22Rv1 (cell line): ENCODE data around the gene SPINDOC.
A peak's percentile ranks its signal among the peaks of the same experiment; 100 is the strongest.

ENCODE experiments used
- H3K27ac ChIP-seq: fragments of 450-650 bp; 2 replicates; pipeline ENCODE4 v1.5.1; 2017
- ZFX ChIP-seq: fragments of 450-650 bp; IDR thresholded peaks from 2 replicates; pipeline ENCODE4 v1.6.1; 2017; ENCODE audit warnings: antibody characterized with exemption, borderline replicate concordance
- TF ChIP-seq, protein P1 (sequence below): fragments of 450-650 bp; IDR thresholded peaks from 2 replicates; pipeline ENCODE4 v1.5.1; 2017; ENCODE audit warnings: mild to moderate bottlenecking

SPINDOC gene

GRCh38 chr11:63826471-63827190 lies 13.4 kb downstream of the SPINDOC start:
- TF ChIP-seq, protein P1, sequence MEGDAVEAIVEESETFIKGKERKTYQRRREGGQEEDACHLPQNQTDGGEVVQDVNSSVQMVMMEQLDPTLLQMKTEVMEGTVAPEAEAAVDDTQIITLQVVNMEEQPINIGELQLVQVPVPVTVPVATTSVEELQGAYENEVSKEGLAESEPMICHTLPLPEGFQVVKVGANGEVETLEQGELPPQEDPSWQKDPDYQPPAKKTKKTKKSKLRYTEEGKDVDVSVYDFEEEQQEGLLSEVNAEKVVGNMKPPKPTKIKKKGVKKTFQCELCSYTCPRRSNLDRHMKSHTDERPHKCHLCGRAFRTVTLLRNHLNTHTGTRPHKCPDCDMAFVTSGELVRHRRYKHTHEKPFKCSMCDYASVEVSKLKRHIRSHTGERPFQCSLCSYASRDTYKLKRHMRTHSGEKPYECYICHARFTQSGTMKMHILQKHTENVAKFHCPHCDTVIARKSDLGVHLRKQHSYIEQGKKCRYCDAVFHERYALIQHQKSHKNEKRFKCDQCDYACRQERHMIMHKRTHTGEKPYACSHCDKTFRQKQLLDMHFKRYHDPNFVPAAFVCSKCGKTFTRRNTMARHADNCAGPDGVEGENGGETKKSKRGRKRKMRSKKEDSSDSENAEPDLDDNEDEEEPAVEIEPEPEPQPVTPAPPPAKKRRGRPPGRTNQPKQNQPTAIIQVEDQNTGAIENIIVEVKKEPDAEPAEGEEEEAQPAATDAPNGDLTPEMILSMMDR, result no peak
- TF ChIP-seq ZFX, result no peak
- H3K27ac ChIP-seq, result no peak overlapping the region

- H3K27ac ChIP-seq, result no peak overlapping the region
- TF ChIP-seq, protein P1, result peak; percentile 25; the same call in 1 of the 2 replicates
- no peak for TF ChIP-seq ZFX
Measured at GRCh38 chr11:63829823-63830489, 16.7 kb downstream of the SPINDOC start.

GRCh38 chr11:63831326-63831725 lies 18.1 kb downstream of the SPINDOC start:
- H3K27ac ChIP-seq, result no peak overlapping the region
- TF ChIP-seq, protein P1, result no peak
- no peak for TF ChIP-seq ZFX

GRCh38 chr11:63832336-63832735 lies 19.1 kb downstream of the SPINDOC start:
- TF ChIP-seq, protein P1, result no peak
- H3K27ac ChIP-seq, result no peak overlapping the region

DNA sequence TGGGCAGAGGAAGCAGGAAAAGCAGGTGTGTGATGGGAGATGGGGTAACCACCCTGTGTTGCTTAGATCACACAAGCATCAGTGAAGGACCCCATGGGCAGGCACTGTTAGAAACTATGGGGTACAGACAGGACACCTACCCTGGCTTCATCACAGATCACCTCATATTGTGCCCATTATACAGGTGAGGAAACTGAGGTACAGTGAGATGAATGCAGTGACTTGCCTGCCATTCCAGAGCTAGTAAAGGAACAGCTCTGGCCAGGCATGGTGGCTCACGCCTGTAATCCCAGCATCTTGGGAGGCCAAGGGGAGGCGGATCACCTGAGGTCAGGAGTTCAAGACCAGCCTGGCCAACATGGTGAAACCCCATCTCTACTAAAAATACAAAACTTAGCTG lies 19.8 kb downstream of the SPINDOC start:
- TF ChIP-seq ZFX, result no peak
- TF ChIP-seq, protein P1, result no peak
- no peak overlapping the region for H3K27ac ChIP-seq

- TF ChIP-seq, protein P1, result no peak
- no peak for TF ChIP-seq ZFX
- no peak overlapping the region for H3K27ac ChIP-seq
Measured at GRCh38 chr11:63834535-63835157, 21.4 kb downstream of the SPINDOC start.

DNA sequence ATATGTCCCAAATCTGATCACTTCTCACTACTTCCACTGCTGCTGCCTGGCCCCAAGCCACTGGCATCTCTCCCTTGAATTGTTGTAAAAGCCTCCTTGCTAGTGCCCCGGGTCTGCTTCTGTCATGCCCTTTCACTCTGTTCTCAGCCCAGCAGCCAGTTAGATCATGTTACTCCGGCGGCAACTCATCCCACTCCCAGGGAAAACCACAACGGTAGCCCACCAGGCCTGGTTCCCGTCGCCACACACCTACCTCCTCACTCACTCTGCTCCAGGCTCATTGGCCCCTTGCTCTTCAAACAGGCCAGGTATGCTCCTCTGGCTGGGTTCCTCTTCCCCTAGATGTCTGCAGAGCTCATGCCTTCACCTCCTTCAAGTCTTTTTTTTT lies 21.9 kb downstream of the SPINDOC start:
- H3K27ac ChIP-seq, result no peak overlapping the region
- TF ChIP-seq, protein P1, result no peak
- TF ChIP-seq ZFX, result no peak
